Lower lobe of right lung (tissue), 2 donors: ENCODE results near the gene DNAH9. TPM values are rescaled to one million over a fixed set of nuclear protein-coding genes. Genes with fewer than 3 reads are reported as not detected.

Experiments
- ATAC-seq, 2 donors: fragments of 200-7000 bp; cut with Tn5 transposase; one replicate each; pipeline ENCODE4 v1.9.1; 2020 to 2022; ENCODE audit warnings: mild to moderate bottlenecking in 2 of 2, moderate library complexity in 2 of 2
- DNase-seq: peaks from one replicate; pipeline ENCODE4 v3.0.0-alpha.2; 2020
- H3K27ac ChIP-seq: fragments of 200-600 bp; one replicate; pipeline ENCODE4 v1.8.0; 2022
- H3K27me3 ChIP-seq: fragments of 200-600 bp; one replicate; pipeline ENCODE4 v1.8.0; 2022; ENCODE audit warnings: low read depth
- H3K36me3 ChIP-seq: fragments of 200-600 bp; one replicate; pipeline ENCODE4 v1.8.0; 2022; ENCODE audit warnings: mild to moderate bottlenecking
- H3K4me1 ChIP-seq: fragments of 200-600 bp; one replicate; pipeline ENCODE4 v1.8.0; 2022
- H3K4me3 ChIP-seq: fragments of 200-600 bp; one replicate; pipeline ENCODE4 v1.8.0; 2022; ENCODE audit warnings: mild to moderate bottlenecking
- H3K9me3 ChIP-seq: fragments of 200-600 bp; one replicate; pipeline ENCODE4 v1.8.0; 2022
- CTCF ChIP-seq: fragments of 200-600 bp; IDR thresholded peaks from one replicate; pipeline ENCODE4 v1.8.0; 2022; ENCODE audit warnings: antibody characterized with exemption, mild to moderate bottlenecking
- intact Hi-C: fragments of 100-400 bp; cut with DNase I; formaldehyde crosslinking; loops from one replicate; pipeline ENCODE4 v1.11.0; 2022
- total RNA-seq: library from RNA; stranded (reverse); fragmentation: NEBNext Ultra II Directional; extraction: Animal tissue kit (Norgen Biotek cat#: 25700); gene quantifications from one replicate; pipeline ENCODE4 v1.2.1, GENCODE V29; 2021
- donor health status: DM: no; HTN: yes; CAD: no; lungs with severe emphysema.

Gene DNAH9
- total RNA-seq, 1 donor from 2014 or later, result 22.3 TPM

DNA sequence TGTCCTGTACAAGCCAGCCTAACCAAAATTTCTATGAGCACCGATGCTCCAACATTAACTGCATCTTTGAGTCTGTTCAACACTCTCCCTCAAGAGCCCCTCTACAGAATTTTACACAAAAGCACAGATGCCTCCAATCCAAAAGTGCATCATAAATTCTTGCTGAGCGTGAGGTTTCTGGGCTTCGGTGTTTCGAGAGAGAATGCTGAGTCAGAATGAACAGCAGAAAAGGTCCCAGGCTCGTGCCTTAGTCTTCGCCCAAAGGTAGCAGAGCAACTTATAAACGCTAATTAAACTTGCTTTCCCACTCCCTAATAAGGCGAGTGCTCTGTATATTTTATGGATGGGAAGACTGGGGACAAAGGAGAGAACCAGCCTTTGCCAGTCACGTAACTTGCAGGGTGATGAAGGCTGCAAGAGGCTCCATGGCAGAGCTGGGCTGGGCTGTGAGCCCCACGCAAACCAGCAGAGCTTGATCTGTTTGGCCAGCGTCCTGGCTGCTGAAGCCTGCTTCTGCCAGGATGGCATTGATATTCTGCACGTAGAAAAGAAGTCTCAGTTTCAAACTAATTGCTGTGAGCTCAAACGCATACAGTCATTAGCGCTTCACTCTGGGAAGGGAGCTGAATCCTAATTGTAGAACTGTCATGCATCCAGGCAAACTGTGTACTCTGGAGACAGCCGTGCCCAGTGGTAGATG, 138.5 kb downstream of the DNAH9 start:
- intact Hi-C loops, result no loop called here
- Histone ChIP-seq H3K27ac (no peak overlapping the region), H3K4me1 (no peaks in the 10 kb centered on the region), H3K36me3 (no peaks in the 10 kb centered on the region), H3K27me3 (no peaks in the 10 kb centered on the region), H3K4me3 (no peak overlapping the region), H3K9me3 (no peaks in the 10 kb centered on the region)
- ATAC-seq (no peak), DNase-seq (no peak)
- no peak for TF ChIP-seq CTCF

DNA sequence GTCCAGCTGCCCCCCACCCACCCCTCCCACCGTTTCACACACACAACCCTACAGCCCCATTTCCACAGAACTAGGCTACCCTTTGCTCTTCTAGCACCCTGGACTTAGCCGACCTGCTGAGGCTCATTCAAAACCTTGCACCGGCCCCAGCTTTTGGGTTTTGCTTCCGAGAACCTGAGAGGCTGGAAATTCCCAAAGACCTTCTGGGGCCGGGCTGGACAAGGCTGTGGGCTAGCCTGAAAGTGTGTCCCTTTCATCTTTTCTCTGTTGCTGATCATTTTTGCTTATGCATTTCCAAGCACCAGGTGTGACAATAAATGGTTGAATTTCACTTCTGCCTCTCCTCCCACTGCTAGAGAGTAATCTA, 139.0 kb downstream of the DNAH9 start:
- Histone ChIP-seq H3K4me3 (no peak overlapping the region), H3K27ac (no peak overlapping the region), H3K4me1 (no peaks in the 10 kb centered on the region), H3K27me3 (no peaks in the 10 kb centered on the region), H3K36me3 (no peaks in the 10 kb centered on the region), H3K9me3 (no peaks in the 10 kb centered on the region)
- DNase-seq (no peak), ATAC-seq (no peak)
- intact Hi-C loops, result no loop called here
- TF ChIP-seq CTCF, result no peak

DNA sequence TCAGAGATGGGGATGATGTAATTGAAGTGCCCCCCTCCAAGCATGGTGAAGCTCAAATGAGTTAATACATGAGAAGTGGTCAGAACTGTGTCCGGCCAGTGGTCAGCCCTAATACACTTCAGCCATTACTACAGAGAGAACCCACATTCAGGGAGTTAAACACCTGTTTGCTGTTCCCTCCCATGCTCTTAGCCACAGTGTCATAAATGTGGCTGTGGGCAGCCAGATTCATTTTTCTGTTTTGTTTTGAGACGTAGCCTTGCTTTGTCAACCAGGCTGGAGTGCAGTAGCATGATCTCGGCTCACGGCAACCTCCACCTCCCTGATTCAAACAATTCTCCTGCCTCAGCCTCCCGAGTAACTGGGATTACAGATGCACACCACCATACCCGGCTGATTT, 139.9 kb downstream of the DNAH9 start:
- no peak for TF ChIP-seq CTCF
- DNase-seq (no peak), ATAC-seq (no peak)
- Histone ChIP-seq H3K27me3 (no peaks in the 10 kb centered on the region), H3K36me3 (no peaks in the 10 kb centered on the region), H3K4me1 (no peaks in the 10 kb centered on the region), H3K9me3 (no peaks in the 10 kb centered on the region), H3K27ac (no peak overlapping the region), H3K4me3 (no peak overlapping the region)
- intact Hi-C loops, result no loop called here

DNA sequence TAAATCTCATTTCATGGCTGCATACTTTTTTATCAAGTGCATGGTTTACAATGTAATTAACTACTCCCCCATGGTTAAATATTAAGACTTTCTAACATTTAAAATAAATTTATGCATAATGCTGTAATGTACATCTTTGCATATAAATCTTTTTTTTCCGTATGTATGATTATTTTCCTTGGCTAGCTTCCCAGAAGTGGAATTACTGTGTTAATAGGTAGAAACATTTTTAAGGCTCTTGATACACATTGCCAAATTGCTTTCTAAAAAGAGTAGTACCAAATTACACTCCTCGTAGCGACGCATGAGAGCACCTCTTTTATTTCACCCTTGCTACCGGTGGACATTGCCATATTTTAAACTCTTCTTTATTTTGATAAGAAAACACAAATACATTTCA, 141.1 kb downstream of the DNAH9 start:
- intact Hi-C loops, result no loop called here
- H3K27me3 ChIP-seq, result no peaks in the 10 kb centered on the region
- ATAC-seq (no peak), DNase-seq (no peak)
- H3K9me3 ChIP-seq, result no peaks in the 10 kb centered on the region
- H3K27ac ChIP-seq, result no peak overlapping the region
- H3K4me1 ChIP-seq, result no peaks in the 10 kb centered on the region
- TF ChIP-seq CTCF, result no peak
- no peaks in the 10 kb centered on the region for H3K36me3 ChIP-seq
- no peak overlapping the region for H3K4me3 ChIP-seq

- no peak for TF ChIP-seq CTCF
- DNase-seq (no peak), ATAC-seq (peak in 1 of 2 donors; percentile 23)
- no peaks in the 10 kb centered on the region for H3K36me3 ChIP-seq
- intact Hi-C loops, result no loop called here
- no peaks in the 10 kb centered on the region for H3K9me3 ChIP-seq
- no peaks in the 10 kb centered on the region for H3K27me3 ChIP-seq
- no peak overlapping the region for H3K27ac ChIP-seq
- H3K4me1 ChIP-seq, result no peaks in the 10 kb centered on the region
- H3K4me3 ChIP-seq, result no peak overlapping the region
Measured at GRCh38 chr17:11739848-11740247, 141.6 kb downstream of the DNAH9 start.
